Left ventricle myocardium superior (tissue), 1 donor: Measurements from ENCODE around the gene SEC31A. TPM values are rescaled to one million over a fixed set of nuclear protein-coding genes. Genes with fewer than 3 reads are reported as not detected.
"Not testable (repeated sequence)": the region's sequence is repeated elsewhere in the genome, so short reads cannot be mapped to it uniquely, and the experiment has no call there.

Experiments used
- ATAC-seq: fragments of 200-7000 bp; cut with Tn5 transposase; one replicate; pipeline ENCODE4 v1.9.1; 2020; ENCODE audit warnings: mild to moderate bottlenecking, moderate library complexity
- DNase-seq: peaks from one replicate; pipeline ENCODE4 v3.0.0-alpha.2; 2020
- intact Hi-C: fragments of 100-400 bp; cut with micrococcal nuclease; formaldehyde crosslinking; loops from one replicate; pipeline ENCODE4 v1.11.0; 2022
- long read RNA-seq: library from polyadenylated mRNA; unstranded; transcript quantifications from one replicate; pipeline ENCODE4 v2.0.0, GENCODE V29; 2021
- total RNA-seq: library from RNA; stranded (reverse); fragmentation: NEBNext Ultra II Directional; extraction: Animal tissue kit (Norgen Biotek cat#: 25700); gene quantifications from one replicate; pipeline ENCODE4 v1.2.1, GENCODE V29; 2021
- donor health status: DM: no; HTN: yes; CAD: no; lungs with severe emphysema.

The SEC31A gene, protein sequence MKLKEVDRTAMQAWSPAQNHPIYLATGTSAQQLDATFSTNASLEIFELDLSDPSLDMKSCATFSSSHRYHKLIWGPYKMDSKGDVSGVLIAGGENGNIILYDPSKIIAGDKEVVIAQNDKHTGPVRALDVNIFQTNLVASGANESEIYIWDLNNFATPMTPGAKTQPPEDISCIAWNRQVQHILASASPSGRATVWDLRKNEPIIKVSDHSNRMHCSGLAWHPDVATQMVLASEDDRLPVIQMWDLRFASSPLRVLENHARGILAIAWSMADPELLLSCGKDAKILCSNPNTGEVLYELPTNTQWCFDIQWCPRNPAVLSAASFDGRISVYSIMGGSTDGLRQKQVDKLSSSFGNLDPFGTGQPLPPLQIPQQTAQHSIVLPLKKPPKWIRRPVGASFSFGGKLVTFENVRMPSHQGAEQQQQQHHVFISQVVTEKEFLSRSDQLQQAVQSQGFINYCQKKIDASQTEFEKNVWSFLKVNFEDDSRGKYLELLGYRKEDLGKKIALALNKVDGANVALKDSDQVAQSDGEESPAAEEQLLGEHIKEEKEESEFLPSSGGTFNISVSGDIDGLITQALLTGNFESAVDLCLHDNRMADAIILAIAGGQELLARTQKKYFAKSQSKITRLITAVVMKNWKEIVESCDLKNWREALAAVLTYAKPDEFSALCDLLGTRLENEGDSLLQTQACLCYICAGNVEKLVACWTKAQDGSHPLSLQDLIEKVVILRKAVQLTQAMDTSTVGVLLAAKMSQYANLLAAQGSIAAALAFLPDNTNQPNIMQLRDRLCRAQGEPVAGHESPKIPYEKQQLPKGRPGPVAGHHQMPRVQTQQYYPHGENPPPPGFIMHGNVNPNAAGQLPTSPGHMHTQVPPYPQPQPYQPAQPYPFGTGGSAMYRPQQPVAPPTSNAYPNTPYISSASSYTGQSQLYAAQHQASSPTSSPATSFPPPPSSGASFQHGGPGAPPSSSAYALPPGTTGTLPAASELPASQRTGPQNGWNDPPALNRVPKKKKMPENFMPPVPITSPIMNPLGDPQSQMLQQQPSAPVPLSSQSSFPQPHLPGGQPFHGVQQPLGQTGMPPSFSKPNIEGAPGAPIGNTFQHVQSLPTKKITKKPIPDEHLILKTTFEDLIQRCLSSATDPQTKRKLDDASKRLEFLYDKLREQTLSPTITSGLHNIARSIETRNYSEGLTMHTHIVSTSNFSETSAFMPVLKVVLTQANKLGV
- total RNA-seq, result 103 TPM
- long read RNA-seq, full-length matches to known transcripts, result 7 of 43 reads
- long read RNA-seq, partial matches to known transcripts, result 33 of 43 reads
- long read RNA-seq, other reads (novel, unspliced or antisense), result 3 of 43 reads

DNA sequence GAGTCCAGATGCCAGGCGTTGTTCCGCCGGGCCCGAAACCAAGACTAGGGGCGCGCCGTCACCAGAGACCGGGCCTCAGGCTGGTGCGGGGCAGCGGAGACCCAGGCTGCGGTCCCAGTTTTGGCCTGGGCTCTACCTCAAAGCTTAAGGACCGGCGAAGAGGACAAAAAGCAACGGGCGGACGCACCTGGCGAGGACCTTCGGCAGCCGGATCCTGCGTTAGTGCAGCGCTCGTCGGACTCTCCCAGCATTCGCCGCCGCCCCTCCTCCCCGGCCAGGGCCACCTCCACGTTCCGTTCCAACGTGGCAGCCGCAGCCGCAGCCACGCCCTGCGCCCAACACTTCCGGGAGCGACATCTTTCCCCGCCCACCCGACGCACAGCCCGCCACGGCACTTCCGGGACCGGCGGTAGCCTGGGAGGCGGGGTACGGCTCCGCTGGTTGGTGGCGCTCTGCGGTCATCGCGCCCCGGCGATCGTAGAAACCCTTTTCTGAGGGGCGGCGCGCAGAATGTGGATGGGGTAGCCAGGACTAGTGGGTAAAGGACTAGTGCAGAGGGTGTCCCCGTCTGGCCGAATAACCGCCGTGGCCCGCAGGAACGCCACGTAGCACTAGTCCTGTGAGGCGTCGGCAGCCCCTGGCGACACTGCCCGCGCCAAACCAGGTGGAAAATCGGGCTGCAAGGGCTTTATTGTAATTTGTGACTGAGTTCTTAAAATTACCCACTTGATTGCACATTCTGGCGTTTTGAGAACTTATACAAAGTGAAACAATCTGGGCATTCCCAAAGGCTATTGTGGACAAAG, at the start of gene SEC31A:
Gene SEC31A (minus strand): TSS at position 253 of the 806 bp plus-strand sequence. CDS start 9,217 bp downstream, outside the sequence.
- peak; percentile 98 for DNase-seq
- peak; percentile 99 for ATAC-seq
- intact Hi-C loops, result no loop called here

DNA sequence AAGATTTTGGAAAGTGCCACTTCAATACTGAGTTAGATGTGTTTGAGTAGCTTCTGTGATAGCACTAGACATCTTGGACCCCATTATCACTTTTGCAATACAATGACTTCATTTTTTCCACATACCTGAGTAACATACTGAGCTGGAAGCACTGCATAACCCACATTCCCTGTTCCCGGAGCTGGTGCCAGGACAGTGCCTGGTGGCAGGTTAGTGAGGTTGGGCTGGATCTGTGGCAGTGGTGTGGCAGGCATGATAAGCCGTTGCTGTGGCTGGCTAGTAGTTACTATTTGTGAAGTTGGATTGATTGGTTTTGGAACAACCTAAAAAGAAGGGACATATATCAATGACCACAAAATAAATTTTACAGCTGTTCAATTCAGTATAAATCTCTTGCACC, 48.5 kb upstream of the SEC31A start:
- no peak for DNase-seq
- ATAC-seq, result peak; percentile 39
- intact Hi-C loops, result no loop called here

DNA sequence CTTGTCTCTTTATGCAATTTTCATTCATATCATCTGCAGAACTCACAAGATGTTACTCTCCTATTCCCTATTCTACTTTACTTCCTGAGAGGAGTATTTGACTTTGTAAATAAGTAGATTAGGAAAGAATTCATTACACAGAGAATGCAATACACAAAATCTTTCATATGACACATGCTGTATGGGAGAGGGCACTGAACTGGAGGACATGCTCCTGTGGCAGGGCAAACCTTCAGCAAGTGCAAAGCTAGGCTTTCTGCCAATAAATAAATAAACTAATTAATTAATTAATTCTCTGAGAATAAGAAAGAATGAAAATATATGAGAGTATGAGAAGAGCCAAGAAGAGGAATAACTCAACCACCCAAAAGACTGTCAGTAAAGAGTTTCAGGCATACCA, 43.5 kb upstream of the SEC31A start:
- ATAC-seq (no peak), DNase-seq (no peak)
- intact Hi-C loops, result no loop called here

DNA sequence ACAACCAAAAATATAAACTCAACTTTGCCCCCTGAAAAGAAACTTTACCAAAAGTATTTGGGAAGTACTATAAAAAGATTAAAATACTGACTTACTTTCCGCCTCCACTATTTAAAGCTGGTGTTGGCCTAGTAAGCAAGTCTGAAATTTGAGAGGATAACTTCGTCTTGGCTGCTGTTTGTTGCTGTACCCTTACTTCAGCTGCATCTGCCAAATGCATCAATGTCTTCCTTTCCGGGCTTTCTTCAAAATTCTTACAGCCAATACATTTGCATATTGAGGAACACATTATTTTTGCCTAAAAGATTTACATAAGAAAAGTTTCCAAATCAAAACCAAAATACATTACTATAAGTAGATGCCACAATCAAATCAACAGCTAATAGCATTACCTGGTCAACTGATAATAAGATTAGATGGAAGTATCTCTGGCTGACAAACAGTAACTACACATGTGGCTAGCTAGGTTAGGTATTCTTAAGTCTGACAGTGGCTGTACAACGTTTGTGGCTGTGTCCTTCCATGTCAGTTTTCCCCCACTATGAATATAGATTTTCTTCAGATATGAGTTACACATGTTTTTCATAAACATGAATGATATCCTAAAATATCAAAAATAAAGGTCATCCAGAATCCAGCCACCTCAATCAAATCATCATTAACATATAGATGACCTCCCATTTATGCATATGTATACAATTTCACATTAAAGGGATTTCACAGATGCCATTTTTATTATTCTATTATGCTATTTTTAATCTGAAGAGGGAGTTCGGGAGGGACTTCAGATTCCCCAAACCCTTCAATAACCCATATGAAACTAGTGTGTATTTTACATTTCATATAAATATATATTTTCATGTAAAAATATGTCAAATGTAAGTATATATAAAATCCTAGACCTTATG, 40.1 kb upstream of the SEC31A start:
- DNase-seq (no peak), ATAC-seq (no peak)
- intact Hi-C loops, result no loop called here

DNA sequence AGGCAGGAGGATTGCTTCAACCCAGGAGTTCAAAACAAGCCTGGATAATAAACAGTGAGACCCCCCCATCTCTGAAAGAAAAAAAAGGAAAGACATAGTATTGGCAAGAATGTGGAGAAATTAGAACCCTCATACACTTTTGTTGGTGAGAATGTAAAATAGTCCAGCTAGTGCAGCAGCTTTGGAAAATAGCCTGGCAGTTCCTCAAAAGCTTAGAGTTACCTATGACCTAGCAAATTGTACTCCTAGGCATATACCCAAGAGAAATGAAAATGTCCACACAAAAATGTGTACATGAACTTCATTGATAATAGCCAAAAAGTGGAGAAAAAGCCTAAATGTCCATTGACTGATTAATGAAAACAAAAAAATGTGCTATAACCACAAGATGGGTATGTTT, 30.8 kb upstream of the SEC31A start:
- no peak for DNase-seq
- intact Hi-C loops, result no loop called here
- no peak for ATAC-seq

DNA sequence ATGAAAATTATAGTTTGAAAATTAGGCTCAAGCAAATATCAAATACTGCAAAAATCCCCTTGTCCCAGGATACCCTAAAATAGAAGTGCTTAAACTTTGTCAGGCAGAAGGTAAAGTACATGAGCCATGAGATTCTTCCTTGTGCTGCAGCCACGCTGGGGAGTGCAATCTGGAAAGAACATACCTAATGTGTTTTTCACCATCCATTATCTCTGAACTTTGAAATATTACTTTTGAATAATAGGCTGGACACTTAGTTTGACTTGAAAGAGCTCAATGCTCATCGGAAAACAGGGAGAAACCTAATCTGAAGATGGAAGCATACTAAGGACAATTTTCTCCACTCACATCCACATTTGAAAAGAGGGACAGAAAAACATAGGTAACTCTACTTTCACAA, 28.4 kb upstream of the SEC31A start:
- DNase-seq, result no peak
- ATAC-seq, result no peak
- intact Hi-C loops, result no loop called here

DNA sequence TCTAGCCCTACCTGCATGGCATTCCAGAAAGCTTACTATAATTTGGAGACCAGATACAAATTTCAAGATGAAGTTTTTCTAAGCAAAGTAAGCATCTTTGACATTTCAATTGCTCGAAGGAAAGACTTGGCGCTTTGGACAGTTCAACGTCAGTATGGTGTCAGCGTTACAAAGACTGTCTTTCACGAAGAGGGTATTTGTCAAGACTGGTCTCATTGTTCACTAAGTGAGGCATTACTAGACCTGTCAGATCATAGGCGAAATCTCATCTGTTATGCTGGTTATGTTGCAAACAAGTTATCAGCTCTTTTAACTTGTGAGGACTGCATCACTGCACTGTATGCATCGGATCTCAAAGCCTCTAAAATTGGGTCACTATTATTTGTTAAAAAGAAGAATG, 27.1 kb upstream of the SEC31A start:
- intact Hi-C loops, result no loop called here
- ATAC-seq, result no peak

DNA sequence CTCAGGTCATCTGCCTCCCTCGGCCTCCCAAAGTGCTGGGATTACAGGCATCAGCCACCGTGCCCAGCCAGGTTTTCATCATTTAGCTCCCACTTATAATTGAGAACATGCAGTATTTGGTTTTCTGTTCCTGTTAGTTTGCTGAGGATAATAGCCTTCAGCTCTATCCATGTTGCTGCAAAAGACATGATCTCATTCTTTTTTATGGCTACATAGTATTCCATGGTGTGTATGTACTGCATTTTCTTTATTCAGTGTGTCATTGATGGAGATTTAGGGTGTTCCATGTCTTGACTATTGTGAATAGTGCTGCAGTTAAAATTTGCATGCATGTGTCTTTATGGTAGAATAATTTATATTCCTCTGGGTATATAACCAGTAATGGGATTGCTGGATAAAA, 23.0 kb upstream of the SEC31A start:
- intact Hi-C loops, ATAC-seq, DNase-seq: not testable (repeated sequence)

More for the DNA sequence above, 27.1 kb upstream of the SEC31A start:
- DNase-seq, result no peak

DNA sequence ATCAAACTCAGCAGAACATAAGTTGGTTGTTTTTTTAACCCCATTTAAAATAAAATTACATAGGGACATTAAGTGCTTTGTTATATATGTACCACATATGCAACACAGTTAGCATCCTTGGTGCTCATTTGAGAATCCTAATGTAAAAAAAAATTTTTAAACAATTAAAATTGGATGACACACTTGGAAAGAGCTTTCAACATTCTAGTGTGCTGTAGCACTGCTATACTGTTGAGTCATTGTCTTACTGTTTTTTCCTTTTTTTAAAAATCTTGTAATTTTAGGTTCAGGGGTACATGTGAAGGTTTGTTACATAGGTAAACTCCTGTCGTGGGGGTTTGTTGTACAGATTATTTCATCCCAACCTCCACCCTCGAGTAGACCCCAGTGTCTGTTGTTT, 22.4 kb upstream of the SEC31A start:
- DNase-seq (no peak), ATAC-seq (no peak)
- intact Hi-C loops, result no loop called here

DNA sequence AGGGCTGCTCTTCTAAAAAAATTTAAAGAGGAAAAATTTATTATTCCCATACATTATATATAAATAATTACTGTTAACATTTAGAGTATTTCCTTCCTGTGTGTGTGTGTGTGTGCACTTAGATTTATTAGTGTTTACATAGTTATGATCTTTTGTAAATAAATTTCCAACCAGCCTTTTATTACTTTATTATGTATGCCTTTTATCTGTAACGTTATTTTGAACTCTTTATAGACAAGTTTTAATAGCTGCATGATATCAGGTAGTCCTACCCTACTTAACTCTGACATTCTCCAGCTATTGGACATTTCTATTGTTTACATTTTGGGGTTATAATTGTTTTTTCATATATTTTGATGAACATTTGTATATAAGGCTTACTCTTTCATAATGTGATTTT, 18.4 kb upstream of the SEC31A start:
- no peak for DNase-seq
- no peak for ATAC-seq
- intact Hi-C loops, result no loop called here

DNA sequence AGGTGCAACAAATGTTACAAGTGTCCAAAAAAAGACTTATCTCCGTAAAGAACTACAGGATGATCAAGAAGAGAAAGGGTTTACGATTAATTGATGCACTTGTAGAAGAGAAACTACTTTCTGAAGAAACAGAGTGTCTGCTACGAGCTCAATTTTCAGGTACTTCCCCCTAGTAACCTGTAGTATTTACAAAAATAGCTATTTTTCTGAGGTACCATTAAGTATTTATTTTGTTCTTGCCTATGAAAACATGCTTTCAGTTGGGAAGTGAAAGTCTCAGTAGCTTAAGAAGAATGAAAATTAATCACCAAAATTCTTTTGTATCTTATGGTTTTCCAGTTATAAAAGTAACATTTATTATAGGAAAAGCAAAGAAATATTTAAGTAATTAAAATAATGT, 15.5 kb upstream of the SEC31A start:
- intact Hi-C loops, result no loop called here
- ATAC-seq, result no peak
- no peak for DNase-seq

DNA sequence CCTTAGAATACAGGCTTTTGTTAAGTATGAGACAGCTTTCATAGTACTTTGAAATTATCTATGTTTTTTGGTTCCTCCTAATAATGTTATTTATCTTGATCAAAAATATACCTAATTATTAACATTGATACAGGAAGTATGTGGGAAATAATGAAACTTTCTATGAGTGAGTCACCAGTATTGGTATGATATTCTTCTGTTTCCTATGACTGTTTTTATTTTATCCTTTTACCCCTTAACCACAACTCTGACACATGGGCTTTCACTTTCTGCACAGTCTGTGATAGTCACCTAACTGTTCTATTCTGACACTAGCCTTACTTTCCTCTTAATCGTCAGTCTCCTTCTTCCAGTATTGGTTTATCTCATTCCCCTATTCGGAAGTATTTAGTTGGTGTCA, 14.3 kb upstream of the SEC31A start:
- DNase-seq (no peak), ATAC-seq (no peak)
- intact Hi-C loops, result no loop called here

DNA sequence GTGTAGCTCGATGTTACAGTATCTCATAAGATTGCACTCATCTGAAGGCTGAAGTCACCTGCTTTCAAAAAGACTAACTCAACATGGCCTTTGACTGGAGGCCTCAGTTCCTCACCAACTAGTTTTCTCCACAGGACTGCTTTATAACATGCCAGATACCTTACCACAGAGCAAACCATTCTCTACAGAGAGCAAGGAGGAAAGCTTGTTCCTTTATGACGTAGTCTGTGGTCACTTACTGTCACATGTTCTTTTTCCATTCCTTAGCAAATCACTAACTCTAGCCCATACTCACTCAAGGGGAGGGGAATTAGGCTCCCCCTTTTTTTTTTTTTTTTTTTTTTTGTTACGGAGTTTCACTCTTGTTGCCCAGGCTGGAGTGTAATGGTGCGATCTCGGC, 12.8 kb upstream of the SEC31A start:
- intact Hi-C loops, result no loop called here
- DNase-seq, result no peak
- ATAC-seq, result no peak

DNA sequence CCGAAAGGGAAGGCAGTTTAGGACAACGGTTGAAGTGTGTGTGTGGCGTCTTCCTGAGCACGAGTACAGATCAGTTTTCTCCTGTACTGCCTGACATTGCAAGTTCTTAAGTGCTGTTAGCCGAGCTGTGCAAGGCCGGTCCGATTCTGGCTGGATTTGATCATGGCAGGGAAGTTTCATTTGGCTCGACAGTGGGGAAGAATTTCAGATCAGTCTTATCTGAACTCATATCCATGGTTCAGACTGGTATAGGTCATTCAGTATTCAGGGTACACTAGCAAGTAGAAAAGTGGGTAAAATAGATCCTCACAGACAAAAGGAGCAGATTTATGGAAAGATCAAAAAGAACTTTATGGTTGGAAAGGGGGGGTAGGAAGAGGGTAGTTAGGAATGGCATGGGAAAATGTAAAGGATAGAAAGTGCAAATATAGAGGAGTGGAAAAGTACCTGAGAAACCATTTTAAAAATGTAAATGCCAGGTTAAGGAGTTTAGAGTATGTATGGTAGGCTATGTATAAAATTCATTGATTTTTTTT, 10.3 kb upstream of the SEC31A start:
- intact Hi-C loops, result no loop called here
- ATAC-seq (no peak), DNase-seq (no peak)

DNA sequence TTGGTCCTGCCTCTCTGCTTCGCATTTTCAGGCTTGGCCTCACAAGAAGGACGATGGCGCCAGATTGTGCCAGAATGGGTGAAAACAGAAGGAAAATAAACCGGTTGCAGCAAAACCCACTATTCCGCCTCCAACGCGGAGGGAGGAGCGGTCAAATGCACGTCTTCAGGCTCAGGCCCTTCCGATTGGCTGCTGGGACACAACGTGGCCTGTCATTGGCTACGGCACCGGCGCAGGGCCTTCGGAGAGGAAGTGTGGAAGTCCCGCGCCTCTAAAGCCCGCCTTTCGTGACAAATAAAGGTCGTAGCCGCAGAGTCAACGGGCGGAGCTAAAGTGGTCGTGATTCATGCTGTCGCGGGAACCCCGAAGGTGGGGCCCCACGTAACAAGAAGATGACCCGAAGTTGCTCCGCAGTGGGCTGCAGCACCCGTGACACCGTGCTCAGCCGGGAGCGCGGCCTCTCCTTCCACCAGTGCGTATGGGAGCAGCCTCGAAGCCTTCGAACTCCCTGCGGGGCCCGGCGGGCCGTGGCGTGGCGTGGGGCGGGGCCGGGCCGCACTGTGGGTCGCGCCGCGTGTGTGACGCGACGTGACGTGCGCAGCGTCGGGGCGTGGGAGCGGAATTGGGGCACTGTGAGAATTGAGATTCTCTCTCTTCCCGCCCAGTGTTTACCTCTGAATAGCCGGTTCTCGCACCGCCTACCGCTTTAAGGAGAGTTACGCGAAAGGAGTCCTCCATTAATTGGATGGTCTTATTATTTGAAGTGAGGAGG, 9.6 kb upstream of the SEC31A start, which contains the start of gene THAP9:
Gene THAP9 (plus strand): TSS at position 325 of the 772 bp plus-strand sequence. CDS start 68 bp downstream, at position 393.
- DNase-seq (peak; percentile 98), ATAC-seq (peak; percentile 98)
- intact Hi-C loops, result no loop called here

DNA sequence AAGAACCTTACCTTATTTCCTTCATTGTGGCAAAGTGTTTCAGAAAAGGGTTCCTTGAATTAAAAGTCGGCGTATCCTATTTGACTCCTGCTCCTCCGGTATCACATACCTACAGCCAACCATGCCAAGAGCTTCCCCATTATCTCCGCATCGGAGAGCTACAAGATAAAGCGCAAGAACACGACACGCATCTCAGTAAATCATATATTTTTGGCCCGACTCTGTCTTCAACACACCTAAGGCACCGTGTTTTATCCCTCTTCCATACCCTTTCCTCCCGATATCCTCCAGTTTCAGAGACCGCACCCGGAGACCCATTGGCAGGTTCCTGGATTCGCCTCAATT, 9.1 kb upstream of the SEC31A start:
- DNase-seq (no peak), ATAC-seq (peak; percentile 11)
- intact Hi-C loops, result no loop called here
